22Rv1 (cell line): ENCODE data around the gene CELF4.

Experiments used
- ZFX ChIP-seq: fragments of 450-650 bp; IDR thresholded peaks from 2 replicates; pipeline ENCODE4 v1.6.1; 2017; ENCODE audit warnings: antibody characterized with exemption, borderline replicate concordance
- TF ChIP-seq, protein P1 (sequence below): fragments of 450-650 bp; IDR thresholded peaks from 2 replicates; pipeline ENCODE4 v1.5.1; 2017; ENCODE audit warnings: mild to moderate bottlenecking

GRCh38 chr18:37409878-37410277 is 155.7 kb downstream of the CELF4 start:
- TF ChIP-seq, protein P1, sequence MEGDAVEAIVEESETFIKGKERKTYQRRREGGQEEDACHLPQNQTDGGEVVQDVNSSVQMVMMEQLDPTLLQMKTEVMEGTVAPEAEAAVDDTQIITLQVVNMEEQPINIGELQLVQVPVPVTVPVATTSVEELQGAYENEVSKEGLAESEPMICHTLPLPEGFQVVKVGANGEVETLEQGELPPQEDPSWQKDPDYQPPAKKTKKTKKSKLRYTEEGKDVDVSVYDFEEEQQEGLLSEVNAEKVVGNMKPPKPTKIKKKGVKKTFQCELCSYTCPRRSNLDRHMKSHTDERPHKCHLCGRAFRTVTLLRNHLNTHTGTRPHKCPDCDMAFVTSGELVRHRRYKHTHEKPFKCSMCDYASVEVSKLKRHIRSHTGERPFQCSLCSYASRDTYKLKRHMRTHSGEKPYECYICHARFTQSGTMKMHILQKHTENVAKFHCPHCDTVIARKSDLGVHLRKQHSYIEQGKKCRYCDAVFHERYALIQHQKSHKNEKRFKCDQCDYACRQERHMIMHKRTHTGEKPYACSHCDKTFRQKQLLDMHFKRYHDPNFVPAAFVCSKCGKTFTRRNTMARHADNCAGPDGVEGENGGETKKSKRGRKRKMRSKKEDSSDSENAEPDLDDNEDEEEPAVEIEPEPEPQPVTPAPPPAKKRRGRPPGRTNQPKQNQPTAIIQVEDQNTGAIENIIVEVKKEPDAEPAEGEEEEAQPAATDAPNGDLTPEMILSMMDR = no peak
- TF ChIP-seq ZFX = no peak
